ENCODE measurements around the gene DDIT4L.
"Not testable (repeated sequence)": the region's sequence is repeated elsewhere in the genome, so short reads cannot be mapped to it uniquely, and the experiment has no call there.

DDIT4L gene

DNA sequence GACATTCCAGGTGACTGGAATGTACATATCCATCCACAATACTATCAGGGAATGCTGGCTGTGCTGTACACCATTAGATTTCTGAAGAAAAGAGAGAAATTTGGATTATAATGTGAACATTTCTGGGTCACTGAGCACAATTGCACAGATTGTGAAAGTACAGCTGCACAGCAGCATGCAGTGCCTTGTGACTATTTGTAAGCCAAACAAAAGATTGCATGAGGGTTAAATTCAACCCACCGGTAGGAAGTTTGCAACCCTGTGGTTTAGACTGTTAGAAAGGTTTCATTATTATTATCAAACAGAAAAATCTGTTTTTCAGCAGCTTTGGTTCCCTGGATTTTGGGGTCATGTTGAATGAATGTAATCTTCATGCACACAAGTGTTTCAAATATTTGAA is 24.5 kb downstream of the DDIT4L start:
- DNase-seq, result no peak

DNA sequence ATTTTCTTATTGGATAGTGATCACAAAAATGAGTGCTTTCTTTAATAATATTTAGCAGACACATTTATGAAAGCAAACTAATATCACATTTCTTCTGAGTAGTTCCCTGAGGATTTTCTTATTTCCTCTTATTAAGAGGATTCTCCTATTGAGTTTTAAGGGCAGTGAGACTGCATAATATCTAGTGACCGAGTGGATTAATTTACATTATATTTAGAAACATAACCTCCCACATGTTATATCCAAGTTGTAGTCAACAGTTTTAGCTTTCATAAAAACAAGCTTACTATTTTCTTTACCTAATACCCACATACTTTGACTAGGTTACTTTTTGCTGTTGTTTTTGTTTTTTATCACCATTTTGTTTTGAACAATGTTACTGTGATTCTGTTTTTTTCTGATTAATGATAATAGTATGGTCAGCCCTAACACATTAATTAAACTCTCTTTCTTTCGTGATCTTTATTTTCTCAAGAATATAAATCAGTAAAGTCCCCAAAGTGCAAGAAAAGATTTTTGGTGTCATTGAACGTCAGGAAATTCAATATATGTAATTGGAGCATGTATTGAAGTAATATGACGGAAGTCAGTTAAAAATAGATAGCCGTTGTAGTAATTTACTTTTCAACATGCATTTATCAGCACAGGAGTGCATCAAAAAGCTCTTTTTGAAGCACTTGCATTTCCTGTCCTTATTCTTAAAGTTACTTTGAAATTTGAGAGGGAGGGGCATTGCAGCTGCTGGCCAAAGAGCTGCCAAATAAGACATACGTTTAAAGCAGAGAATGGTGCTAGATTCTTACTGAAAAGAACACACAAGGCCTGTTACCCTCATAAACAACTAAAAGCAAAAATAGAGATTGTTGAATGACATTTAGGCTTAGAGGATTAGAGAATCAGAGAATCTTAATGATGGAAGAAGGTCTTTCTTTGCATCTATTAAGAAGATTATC is 25.2 kb downstream of the DDIT4L start:
- DNase-seq, result no peak

DNA sequence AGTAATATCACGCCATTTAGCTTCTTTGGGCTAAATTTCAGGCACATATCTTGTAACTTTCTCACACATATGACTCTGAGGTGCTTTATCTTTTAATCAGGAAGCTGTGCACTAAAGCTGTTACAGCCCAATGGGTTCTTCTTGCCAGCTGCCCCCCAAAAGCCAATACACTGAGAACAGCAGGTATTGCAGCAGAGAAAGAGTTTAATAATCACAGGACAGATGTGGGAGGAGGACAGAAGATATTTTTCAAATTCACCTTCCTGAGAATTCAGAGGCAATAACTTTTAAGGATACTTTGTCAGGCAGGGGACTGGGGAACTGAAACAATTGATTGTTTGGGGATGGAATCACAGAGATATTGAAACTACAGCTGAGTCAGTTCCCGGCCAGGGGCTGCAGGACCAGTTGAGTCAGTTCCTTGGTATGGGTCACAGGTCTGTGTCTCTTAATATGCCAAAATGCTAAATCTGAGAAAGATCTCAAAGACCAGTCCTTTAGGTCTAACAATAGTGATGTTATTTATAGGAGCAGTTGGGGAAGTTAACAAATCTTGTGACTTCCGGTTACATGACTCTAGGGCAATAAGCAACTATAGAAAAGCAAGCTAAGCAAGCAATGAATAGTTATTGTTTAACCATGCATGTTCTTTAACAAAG is 28.1 kb downstream of the DDIT4L start:
- no peak for DNase-seq

DNA sequence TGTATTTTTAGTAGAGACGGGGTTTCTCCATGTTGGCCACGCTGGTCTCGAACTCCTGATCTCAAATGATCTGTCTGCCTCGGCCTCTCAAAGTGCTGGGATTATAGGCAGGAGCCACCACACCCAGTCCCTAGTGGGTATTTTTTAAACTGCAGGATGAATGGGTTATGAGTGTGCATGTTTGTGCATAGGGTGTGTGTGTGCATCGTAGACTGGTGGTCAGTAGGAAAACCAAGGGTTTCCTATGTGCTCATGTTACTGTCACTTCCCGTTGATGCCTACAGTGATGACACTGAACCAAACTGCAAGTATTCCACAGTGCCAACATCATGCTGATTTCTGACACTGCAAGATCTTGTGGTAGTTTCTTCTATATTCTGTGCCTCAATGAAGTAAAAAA is 41.1 kb downstream of the DDIT4L start:
- DNase-seq, result no peak

DNA sequence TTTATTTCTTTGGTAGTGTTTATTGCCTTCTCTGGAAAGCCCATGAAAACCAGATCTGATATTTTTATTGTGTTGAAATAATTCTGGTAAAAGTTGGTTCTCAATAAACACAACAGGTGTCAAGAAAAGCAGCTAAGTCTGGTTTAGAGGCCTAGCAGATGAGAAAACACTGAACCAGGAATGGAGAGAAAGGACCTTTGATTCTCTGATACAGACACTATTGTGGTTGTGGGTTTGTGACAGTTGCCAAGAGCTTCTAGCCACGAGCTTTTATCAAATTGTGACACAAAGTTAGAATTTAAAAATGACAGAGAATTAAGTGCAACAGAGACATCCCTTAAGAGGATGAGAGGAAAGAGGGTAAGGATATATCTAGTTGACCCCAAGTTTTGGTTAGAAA is 42.6 kb downstream of the DDIT4L start:
- DNase-seq, result no peak

DNA sequence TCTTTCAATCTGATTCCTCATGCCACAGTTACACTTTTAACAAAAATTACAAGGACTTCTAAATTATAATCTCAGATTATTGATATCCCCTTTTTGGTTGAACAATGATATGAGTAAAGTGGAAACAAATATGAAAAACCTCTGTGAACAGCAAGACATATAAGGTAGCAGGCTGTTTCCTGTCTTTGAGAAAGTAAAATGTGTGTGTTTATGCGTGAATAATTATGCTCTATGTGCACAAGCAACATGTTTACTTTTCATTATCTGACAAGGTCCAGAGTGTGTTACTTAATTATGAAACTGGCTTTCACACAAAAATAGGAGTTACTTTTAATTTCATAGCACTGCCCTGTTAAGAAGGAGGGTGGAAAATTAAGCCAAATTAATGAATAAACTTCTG is 43.1 kb downstream of the DDIT4L start:
- no peak for DNase-seq

DNA sequence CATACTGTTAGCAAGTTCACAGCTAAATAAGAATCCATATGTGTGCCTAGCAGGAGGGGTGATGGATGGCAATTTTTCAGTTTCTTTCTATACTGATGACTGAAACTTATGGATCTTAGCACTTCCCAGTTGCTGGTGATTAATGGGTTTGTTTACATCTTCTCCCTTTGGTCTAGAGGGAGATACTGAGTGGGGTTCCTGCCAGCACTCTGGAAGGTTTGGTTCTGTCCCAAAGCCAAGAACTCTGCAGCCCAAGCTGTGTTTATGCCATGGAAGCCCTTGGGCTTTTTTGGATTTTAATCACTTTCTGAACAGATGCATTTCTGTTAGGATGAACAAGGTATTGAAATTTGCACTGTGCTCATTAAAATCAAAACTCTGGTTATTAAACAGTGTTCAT is 43.5 kb downstream of the DDIT4L start:
- no peak for DNase-seq

DNA sequence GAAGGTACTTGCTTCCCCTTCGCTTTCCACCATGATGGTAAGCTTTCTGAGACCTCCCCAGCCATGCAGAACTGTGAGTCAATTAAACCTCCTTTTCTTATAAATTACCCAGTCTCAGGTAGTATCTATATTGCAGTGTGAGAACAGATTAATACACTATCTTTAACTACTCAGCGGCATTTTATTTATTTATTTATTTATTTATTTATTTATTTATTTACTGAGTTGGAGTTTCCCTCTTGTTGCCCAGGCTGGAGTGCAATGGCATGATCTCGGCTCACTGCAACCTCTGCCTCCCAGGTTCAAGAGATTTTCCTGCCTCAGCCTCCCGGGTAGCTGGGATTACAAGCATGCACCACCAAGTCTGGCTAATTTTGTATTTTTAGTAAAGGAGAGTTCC is 52.9 kb downstream of the DDIT4L start:
- not testable (repeated sequence) for DNase-seq

Data from activated CD4-positive, alpha-beta T cell treated with anti-CD3 and anti-CD28 coated beads for 4 hours (primary cell).